Activated CD4-positive, alpha-beta T cell treated with anti-CD3 and anti-CD28 coated beads, Interleukin-2, amount 10 ng/mL, durations not matched to agents 24 days and 14 days (primary cell): ENCODE results near the gene NIN. TPM values are rescaled to one million over a fixed set of nuclear protein-coding genes. Genes with fewer than 3 reads are reported as not detected.

Source experiments
- DNase-seq: peaks from one replicate; pipeline ENCODE4 v3.0.0; 2022
- H3K27ac Mint-ChIP-seq: one replicate; pipeline ENCODE4 v1.8.0; 2022; ENCODE audit warnings: mild to moderate bottlenecking, mixed read lengths
- H3K27me3 Mint-ChIP-seq: one replicate; pipeline ENCODE4 v1.8.0; 2022; ENCODE audit warnings: mixed read lengths
- H3K36me3 Mint-ChIP-seq: one replicate; pipeline ENCODE4 v1.8.0; 2022; ENCODE audit warnings: low read depth, mild to moderate bottlenecking, mixed read lengths
- H3K4me1 Mint-ChIP-seq: one replicate; pipeline ENCODE4 v1.8.0; 2021; ENCODE audit warnings: mixed read lengths
- H3K4me3 Mint-ChIP-seq: one replicate; pipeline ENCODE4 v1.8.0; 2022; ENCODE audit warnings: mild to moderate bottlenecking, moderate library complexity, mixed read lengths
- H3K9me3 Mint-ChIP-seq: one replicate; pipeline ENCODE4 v1.8.0; 2021; ENCODE audit warnings: mixed read lengths
- intact Hi-C: fragments of 100-400 bp; cut with micrococcal nuclease; formaldehyde crosslinking; loops from one replicate; pipeline ENCODE4 v1.15.1; 2023
- total RNA-seq: library from RNA; stranded (reverse); gene quantifications from 2 replicates; pipeline ENCODE4 v1.2.3, GENCODE V29; 2022

The NIN gene
- total RNA-seq, 1 donor from 2014 or later = 40.2 TPM

DNA sequence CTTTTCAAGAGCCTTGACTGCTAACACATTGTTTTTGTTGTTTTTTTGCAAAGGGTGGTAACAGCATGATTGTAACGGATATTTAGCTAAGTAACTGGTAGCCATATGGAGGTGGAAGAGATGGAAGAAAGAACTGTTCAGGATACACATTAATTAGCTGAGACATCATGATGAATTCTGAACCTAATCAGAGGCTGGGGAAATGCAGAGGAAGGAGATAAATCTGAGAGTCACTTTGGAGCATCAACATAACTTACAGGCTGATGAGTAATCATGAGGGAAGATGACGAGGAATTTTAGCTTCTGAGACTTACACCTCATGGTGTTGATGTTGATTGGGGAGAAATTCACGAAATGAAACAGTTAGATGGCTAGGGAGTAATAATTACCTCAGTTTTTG, 62.3 kb downstream of the NIN start:
- Mint-ChIP-seq H3K36me3 (peaks cover 60% of the 10 kb centered on the region), H3K4me1 (no peaks in the 10 kb centered on the region), H3K27ac (no peak overlapping the region), H3K9me3 (no peaks in the 10 kb centered on the region), H3K4me3 (no peak overlapping the region), H3K27me3 (no peaks in the 10 kb centered on the region)
- no peak for DNase-seq
- intact Hi-C loops = no loop called here

DNA sequence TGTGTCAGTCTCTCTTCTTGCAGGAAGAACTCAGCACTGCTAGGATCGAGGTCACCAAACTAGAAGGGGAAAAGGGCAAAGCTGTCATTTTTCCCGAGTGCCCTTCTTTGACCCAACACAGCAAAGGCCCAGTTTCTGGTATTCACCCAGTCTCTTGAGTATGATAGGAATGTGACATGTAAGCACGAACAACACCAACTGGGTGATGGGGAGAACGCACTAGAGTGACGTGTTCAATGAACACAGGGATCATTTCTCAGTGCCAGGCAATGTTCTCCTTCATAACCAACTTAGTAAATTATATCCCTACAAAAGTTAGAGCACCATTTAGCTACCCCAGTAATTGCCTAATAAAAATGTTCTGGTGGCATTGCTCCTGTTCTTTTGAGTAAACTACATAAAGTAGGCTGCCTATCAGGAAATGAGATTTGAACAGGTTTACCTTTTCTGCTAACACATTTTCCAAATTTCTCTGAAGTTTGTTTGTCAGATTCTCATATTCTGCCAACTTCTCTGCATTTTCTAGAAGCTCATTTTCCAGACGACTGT, 64.5 kb downstream of the NIN start:
- H3K4me3 Mint-ChIP-seq = no peak overlapping the region
- H3K27ac Mint-ChIP-seq = no peak overlapping the region
- peaks cover 68% of the 10 kb centered on the region for H3K36me3 Mint-ChIP-seq
- no peaks in the 10 kb centered on the region for H3K9me3 Mint-ChIP-seq
- peaks cover 17% of the 10 kb centered on the region for H3K4me1 Mint-ChIP-seq
- intact Hi-C loops = no loop called here
- DNase-seq = no peak
- H3K27me3 Mint-ChIP-seq = no peaks in the 10 kb centered on the region

DNA sequence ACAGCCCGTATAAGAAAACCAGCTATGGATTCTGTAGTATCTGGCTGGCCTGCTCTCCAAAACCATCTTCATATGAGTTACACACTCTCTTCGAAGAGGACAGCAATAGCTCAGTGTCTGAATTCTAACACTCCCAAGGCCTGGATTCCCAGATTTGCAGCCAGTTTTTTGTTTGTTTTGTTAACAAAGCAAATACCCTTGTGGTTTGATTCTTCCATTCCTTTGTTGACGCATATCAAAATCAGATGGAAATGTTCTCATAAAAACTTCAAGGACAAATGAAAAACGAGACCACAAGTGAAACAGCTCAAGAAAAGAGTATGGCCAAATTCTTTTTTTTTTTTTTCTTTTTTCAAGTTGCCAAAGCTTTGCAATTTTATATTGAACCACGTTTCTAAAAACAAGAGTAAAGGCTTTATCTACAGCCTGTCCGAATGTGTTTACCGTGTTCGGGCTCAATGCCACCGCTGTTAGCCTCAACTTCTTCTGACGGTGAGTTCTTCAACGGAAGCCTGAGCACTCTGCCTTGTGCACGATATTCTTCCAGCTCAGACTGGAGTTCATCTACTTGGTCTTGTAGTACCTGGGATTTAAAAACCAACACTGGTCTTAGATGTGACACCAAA, 67.5 kb downstream of the NIN start:
- H3K27ac Mint-ChIP-seq = no peak overlapping the region
- peaks cover 23% of the 10 kb centered on the region for H3K4me1 Mint-ChIP-seq
- intact Hi-C loops = loop anchor here (5.0 kb wide), 1 partner anchor 441 kb away; no protein-coding TSS in a partner anchor
- no peaks in the 10 kb centered on the region for H3K9me3 Mint-ChIP-seq
- peaks cover 70% of the 10 kb centered on the region for H3K36me3 Mint-ChIP-seq
- H3K4me3 Mint-ChIP-seq = no peak overlapping the region
- no peak for DNase-seq
- no peaks in the 10 kb centered on the region for H3K27me3 Mint-ChIP-seq

DNA sequence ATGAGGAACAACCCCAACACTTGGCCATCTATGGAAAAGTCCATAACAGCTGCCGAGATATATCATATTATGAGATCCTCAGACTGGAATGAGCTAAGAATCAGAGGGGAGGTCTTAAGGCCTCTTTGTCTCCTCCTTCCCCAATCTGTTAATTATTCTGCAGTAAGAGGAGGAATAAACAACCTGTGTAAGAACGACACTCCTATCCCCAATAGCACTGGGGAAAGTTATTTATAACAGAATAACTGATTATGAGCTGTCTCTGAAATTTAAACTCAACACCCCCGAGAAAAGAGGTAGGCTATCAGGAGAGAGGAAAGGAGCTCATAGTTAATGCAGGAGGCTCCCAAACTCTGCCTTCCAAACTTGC, 68.0 kb downstream of the NIN start:
- Mint-ChIP-seq H3K27ac (peak overlapping the region; percentile 72), H3K27me3 (no peaks in the 10 kb centered on the region), H3K9me3 (no peaks in the 10 kb centered on the region), H3K4me3 (no peak overlapping the region), H3K36me3 (peaks cover 65% of the 10 kb centered on the region), H3K4me1 (peaks cover 23% of the 10 kb centered on the region)
- no peak for DNase-seq
- intact Hi-C loops = loop anchor here (1.0 to 5.0 kb wide), 3 partner anchors 26 to 441 kb away; no protein-coding TSS in a partner anchor

DNA sequence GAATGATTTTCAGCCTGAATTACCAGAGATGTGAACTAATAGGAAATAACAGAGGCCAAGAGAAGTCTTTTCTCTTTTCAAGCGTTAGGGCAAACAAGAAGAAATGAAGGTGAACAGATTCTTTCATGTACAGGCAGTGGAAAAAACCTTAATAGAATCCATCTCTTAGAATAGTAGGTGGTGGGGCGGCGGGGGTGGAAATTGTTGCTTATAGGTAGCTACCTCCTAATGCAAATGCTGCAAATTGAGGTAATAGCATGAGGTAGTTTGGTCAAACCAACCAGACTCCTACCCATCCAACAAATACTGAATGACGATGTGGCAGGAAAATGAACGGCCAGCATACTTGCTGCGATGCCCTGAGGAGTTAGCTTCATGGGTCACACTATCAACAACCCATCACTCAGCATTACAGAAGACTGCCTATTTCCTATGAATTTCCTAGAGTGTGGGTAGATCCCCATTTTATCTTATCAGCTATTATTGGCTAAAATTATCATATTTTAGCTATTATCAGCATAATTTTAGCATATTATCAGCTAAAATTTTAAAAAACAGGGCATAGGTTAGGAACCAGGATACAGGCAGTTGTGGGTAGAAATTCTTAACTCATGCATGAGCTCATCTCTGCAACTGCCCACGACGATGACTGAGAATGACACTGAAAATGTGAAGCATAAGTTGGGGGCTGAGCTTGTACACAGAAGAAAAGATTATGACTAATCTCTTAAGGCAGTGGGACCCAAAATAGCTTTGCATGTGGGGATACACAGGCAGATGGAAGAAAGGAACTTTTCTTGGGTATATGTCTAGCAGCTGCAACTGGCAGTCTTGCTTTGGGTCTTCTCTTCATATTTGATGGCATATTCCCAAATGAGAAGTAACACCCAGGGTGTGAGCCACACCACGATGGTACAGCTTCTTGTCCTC, 68.7 kb downstream of the NIN start:
- no peak overlapping the region for H3K4me3 Mint-ChIP-seq
- peaks cover 23% of the 10 kb centered on the region for H3K4me1 Mint-ChIP-seq
- peak overlapping the region; percentile 72 for H3K27ac Mint-ChIP-seq
- H3K27me3 Mint-ChIP-seq = no peaks in the 10 kb centered on the region
- intact Hi-C loops = loop anchor here (1.0 to 5.0 kb wide), 3 partner anchors 25 to 440 kb away; no protein-coding TSS in a partner anchor
- no peak for DNase-seq
- peaks cover 63% of the 10 kb centered on the region for H3K36me3 Mint-ChIP-seq
- H3K9me3 Mint-ChIP-seq = no peaks in the 10 kb centered on the region

DNA sequence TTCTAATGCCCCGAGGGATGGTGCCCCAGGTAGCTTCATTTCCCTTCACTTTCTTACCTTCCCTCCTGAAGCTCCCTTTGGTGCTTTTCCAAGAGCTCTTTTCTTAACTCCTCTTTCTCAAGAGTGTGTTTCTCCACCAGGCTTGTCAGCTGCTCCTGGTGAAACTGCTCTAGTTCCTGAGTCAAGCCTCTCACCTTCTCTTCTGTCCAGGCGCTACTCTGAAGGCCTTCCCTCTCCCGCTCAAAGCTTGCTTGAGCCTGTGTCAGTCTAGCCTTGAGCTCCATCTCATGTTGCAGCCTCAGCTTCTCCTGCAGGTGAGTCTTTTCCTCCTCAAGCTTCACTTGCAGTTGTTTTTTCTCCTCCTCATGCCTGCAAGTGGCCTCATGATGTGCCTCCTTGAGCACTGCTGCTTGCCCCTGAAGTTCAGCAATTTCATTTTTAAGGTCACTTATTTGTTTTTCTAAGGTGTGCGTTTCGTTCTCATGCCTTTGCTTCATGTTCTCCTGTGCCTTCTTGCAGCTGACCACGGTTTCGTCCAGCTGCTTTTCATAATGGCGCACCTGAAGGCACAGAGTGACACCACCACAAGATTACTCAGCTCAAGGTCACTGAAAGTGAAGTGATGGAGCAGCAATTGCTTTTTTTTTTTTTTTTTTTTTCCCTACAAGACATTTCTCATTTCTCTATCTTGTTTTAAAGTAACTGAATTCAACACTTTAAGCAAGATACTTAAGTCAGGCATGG, 71.0 kb downstream of the NIN start:
- intact Hi-C loops = loop anchor here (5.0 kb wide), 1 partner anchor 438 kb away; no protein-coding TSS in a partner anchor
- Mint-ChIP-seq H3K4me1 (peaks cover 23% of the 10 kb centered on the region), H3K27me3 (no peaks in the 10 kb centered on the region), H3K9me3 (no peaks in the 10 kb centered on the region), H3K27ac (no peak overlapping the region), H3K36me3 (peaks cover 52% of the 10 kb centered on the region), H3K4me3 (no peak overlapping the region)
- DNase-seq = no peak

DNA sequence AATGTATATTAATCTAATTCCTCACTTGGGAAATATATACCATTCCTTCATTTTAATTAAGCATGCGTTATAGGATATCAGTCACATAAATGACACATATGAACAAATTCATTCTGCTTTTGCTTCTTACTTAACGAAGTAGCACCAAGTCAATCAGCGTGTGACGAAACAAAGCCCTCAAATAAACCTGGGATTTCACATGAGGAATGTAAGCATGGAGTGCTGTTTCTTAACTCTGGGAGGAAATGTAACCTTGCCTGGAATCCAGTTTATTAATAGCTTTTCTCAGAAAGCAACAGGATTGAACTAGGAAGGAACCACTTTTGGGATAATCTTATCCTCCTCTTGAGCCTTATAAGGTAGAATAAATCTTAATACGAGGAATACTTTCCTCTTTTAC, 72.0 kb downstream of the NIN start:
- peaks cover 48% of the 10 kb centered on the region for H3K36me3 Mint-ChIP-seq
- H3K27me3 Mint-ChIP-seq = no peaks in the 10 kb centered on the region
- H3K4me3 Mint-ChIP-seq = no peak overlapping the region

DNA sequence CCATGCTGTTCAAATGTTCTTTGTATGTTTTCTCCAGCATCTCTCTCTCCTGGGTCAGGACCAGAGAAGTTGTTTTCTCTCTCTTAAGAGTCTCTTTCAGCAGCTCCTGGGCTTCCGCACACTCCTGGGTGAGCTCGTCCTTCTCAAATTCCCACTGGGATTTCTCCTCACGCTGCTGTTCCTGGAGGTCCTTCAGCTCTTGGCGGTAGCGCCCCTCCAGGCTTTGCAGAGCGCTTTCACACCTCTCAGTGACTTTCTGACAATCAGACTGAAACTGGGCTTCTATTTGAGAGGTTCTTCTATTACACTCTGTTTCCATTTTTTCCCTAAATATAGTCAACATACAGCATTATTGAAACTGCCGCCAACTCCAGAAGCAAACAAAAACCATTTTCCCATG, 72.7 kb downstream of the NIN start:
- H3K27me3 Mint-ChIP-seq = no peaks in the 10 kb centered on the region
- no peak overlapping the region for H3K27ac Mint-ChIP-seq
- no peak for DNase-seq
- H3K9me3 Mint-ChIP-seq = no peaks in the 10 kb centered on the region
- intact Hi-C loops = no loop called here
- no peak overlapping the region for H3K4me3 Mint-ChIP-seq
- peaks cover 47% of the 10 kb centered on the region for H3K36me3 Mint-ChIP-seq
- peaks cover 23% of the 10 kb centered on the region for H3K4me1 Mint-ChIP-seq

More for the DNA sequence above, 72.0 kb downstream of the NIN start:
- Mint-ChIP-seq H3K27ac (no peak overlapping the region), H3K9me3 (no peaks in the 10 kb centered on the region), H3K4me1 (peaks cover 23% of the 10 kb centered on the region)
- no peak for DNase-seq
- intact Hi-C loops = no loop called here

DNA sequence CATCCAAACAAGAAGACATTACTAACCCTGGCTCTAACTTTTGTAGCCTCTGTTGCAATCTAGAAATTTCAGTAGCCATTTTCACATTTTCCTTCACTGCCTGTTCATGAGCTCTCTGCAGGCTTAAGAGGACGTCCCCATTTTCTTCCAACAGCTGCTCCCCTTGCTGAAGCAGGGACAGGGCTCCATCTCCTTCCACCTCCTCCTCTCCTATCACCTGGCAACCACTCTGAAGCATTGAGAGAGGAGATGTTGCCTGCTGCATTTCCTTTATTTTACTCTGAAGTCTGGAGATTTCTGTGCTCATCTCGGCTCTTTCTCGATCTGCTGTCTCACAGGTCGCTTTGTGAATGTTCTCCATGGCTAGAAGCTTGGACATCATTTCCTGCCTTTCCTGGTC, 73.3 kb downstream of the NIN start:
- Mint-ChIP-seq H3K4me1 (peaks cover 18% of the 10 kb centered on the region), H3K4me3 (no peak overlapping the region), H3K36me3 (peaks cover 44% of the 10 kb centered on the region), H3K27me3 (no peaks in the 10 kb centered on the region), H3K9me3 (no peaks in the 10 kb centered on the region), H3K27ac (no peak overlapping the region)
- intact Hi-C loops = no loop called here
- no peak for DNase-seq

DNA sequence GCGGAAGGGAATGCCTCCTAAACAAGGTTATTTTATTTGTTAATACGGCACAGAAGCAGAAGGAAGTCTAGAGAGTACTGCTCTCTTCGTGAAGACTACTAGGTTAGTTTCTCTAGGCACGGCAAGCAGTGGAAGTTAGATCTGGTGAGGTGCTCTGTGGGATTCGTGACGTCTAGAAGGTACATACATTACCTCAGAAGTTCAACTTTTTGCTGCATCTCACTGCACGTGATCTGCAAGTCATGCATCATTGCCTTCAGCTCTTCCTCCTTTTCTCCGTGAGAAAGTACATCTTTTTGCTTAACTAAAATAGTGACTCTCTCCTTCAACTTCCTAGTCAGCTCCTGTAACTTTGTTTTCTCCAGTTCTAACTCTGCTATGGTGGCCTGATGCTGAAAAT, 74.7 kb downstream of the NIN start:
- no peak for DNase-seq
- H3K4me1 Mint-ChIP-seq = peaks cover 4% of the 10 kb centered on the region
- peaks cover 42% of the 10 kb centered on the region for H3K36me3 Mint-ChIP-seq
- no peaks in the 10 kb centered on the region for H3K9me3 Mint-ChIP-seq
- no peaks in the 10 kb centered on the region for H3K27me3 Mint-ChIP-seq
- no peak overlapping the region for H3K27ac Mint-ChIP-seq
- intact Hi-C loops = no loop called here
- no peak overlapping the region for H3K4me3 Mint-ChIP-seq

DNA sequence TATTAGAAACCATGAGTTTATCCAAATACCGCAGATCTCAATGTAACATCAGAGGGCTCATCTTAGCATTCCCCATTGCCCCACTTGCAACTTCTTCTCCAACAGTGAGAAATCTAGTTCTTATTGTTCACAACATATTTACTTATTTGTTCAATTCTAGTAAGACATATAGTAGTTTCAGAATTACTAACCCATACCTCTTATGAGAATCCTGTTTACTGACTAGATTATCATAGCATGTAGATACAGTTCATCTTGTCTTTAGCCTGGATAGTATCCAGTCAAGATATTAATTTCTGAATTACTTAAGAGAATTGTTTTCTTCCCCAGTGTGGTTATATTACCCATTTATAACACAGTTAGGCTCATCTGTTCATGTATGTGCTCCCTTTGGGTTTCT, 80.6 kb downstream of the NIN start:
- no peak for DNase-seq
- intact Hi-C loops = loop anchor here (1.0 kb wide), 1 partner anchor 9 kb away; no protein-coding TSS in a partner anchor
- H3K4me1 Mint-ChIP-seq = peaks cover 22% of the 10 kb centered on the region
- H3K36me3 Mint-ChIP-seq = peaks cover 71% of the 10 kb centered on the region
- H3K9me3 Mint-ChIP-seq = peaks cover 3% of the 10 kb centered on the region
- H3K27me3 Mint-ChIP-seq = no peaks in the 10 kb centered on the region
- peak overlapping the region; percentile 4 for H3K27ac Mint-ChIP-seq
- no peak overlapping the region for H3K4me3 Mint-ChIP-seq

DNA sequence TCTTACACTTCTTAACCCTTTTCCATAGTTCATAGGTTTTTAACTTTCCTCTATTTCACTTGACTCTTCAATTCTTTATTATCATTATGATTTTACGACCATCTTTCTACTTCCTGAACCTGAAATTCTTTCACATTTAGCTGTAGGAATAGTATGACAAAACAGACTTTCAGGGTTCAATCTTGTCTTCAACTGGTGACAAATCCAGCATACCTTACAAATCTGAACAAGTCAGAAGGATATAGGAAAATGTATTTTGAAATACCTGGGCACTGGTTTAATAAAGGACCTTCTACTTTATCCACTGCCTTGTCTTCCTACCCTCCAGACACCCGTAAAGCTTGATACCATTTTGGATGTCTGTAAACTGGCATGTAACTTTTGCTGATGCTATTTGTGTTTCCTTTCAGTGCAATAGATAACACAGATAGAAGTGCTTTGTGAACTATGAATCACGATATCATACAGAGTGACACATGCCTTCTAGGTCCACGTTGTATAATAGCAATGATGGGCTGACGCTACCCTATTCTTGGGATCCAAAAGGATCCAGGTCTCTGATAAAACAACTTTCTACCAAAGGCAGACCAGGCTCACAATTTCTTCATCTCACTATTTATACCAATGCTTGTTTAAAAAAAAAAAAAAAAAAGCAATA, 85.4 kb downstream of the NIN start:
- no peak for DNase-seq
- peaks cover 63% of the 10 kb centered on the region for H3K36me3 Mint-ChIP-seq
- intact Hi-C loops = no loop called here
- H3K4me3 Mint-ChIP-seq = no peak overlapping the region
- no peaks in the 10 kb centered on the region for H3K27me3 Mint-ChIP-seq
- H3K4me1 Mint-ChIP-seq = peaks cover 28% of the 10 kb centered on the region
- peaks cover 3% of the 10 kb centered on the region for H3K9me3 Mint-ChIP-seq
- H3K27ac Mint-ChIP-seq = no peak overlapping the region

DNA sequence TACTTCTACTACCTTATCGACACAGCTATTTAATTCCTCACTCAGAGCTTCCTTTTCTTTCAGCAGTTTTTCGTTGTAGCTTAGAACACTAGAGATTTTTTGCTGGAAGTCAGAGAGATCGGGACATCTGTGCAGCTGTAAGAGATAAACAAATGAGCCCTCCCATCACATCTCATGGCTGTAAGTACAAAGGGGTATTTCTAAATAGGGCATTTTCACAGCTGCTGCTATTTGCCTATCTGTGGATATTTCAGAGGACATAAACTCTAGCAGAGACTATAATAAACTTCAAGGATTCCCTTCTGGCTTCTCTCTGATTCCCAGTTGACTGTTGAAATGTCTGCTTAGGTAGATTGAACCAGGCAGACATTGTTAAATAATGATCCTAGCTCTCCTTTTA, 86.7 kb downstream of the NIN start:
- Mint-ChIP-seq H3K4me1 (peaks cover 29% of the 10 kb centered on the region), H3K27ac (no peak overlapping the region), H3K36me3 (peaks cover 58% of the 10 kb centered on the region), H3K4me3 (no peak overlapping the region), H3K9me3 (no peaks in the 10 kb centered on the region), H3K27me3 (no peaks in the 10 kb centered on the region)
- no peak for DNase-seq
- intact Hi-C loops = no loop called here
